HG03280 (cell line): Measurements from ENCODE around the gene MRPS11.
A peak's percentile ranks its signal among the peaks of the same experiment; 100 is the strongest.
"Not testable (repeated sequence)": the region's sequence is repeated elsewhere in the genome, so short reads cannot be mapped to it uniquely, and the experiment has no call there.

ENCODE experiments used
- ATAC-seq: cut with Tn5 transposase; IDR thresholded peaks from one replicate; pipeline ENCODE4 v1.9.1; 2021; ENCODE audit warnings: mild to moderate bottlenecking, moderate library complexity; ENCODE audit not compliant: unreplicated experiment

The MRPS11 gene

DNA sequence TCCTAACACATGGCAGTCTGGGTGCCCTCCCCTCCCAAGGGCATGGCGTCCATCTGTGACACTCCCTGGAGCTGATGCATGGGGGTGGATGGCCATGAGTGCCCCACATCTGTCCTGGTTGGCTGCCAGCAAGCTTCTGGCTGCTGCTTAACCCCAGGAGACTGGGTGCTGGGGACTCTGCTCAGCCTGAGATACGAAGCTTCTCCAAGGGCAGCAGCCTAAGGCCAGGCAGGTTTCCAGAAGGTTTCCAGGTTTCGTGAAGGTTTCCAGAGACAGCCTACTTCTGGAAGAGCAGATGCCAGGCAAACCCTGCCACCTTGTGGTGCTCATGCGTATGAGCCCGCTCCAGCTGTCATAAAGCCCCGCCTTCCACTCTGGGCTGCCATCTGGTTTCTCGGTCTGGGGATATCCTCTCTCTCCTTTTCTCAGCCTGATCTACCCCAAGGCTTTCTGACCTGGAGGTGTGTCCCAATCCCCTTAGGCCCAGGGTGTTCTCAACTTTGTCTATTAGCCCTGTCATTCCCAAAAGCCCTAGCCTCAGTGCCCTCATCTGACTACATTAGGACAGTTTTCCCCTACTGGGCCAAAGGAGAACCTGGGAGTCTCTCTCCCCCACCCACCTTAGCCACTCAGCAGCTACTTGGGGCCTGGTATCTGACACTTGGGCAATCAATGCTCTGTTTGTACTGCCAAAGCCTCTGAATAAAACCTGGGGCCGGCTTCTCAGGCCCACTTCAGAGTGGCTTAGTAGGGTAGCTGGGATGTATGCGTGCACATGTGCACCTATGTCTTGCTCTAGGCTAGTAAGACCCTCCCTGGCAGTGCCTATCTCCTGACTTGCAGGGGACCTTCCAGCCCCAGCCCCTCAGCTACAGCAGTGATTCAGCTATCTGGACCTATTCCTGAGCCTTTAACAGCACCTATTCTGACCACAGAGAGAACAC lies 12.4 kb upstream of the MRPS11 start:
- peak; percentile 90 for ATAC-seq

DNA sequence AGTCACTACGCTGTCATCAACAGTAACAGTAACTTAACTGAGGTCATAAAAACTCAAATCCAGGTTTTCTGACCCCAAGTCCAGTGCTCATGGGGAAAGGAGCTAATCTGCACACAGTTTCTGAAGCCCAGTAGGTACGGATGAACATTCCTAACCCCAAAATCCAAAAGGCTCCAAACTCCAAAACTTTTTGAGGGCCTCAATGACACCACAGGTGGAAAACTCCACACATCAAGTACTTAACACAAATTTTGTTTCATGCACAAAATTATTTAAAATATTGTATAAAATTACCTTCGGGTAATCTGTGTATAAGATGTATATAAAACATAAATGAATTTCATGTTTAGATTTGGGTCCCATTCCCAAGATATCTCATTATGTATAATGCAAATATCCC lies 10.8 kb upstream of the MRPS11 start:
- no peak for ATAC-seq

DNA sequence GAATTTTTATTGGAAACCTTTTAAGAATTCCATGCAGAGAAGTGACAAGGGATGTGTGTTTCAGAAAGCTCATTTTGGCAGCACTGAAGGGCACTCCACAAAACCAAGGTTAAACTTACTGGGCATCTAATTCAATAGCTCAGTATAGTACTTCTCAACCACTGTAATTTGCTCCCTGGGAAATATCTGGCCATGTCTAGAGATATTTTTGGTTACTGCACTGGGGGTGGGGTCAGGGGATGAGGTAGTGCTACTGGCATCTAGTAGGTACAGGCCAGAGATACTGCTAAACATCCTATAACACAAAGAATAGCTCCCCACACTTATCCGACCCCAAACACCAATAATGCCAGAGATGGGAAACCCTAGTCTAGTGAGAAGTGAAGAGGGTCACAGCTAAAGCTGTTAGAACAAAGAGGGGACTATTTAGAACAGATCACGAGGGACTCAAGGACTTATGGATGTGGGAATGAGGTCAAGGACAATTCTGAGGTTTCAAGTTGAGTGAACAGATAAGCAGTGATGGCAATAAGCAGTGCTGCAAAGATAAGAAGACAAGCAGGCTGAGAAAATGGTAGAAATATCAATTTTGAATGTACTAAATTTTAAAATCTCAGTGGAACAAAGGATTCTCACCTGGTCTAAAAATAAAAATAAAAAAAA lies 3.5 kb upstream of the MRPS11 start:
- ATAC-seq = no peak

GRCh38 chr15:88465633-88466224 lies 1.8 kb upstream of the MRPS11 start:
- ATAC-seq = no peak

- peak; percentile 18 for ATAC-seq
These were observed 524 bp downstream of the MRPS11 start for GRCh38 chr15:88467935-88468528.

GRCh38 chr15:88468721-88469120 lies 1.2 kb downstream of the MRPS11 start:
- ATAC-seq = not testable (repeated sequence)

DNA sequence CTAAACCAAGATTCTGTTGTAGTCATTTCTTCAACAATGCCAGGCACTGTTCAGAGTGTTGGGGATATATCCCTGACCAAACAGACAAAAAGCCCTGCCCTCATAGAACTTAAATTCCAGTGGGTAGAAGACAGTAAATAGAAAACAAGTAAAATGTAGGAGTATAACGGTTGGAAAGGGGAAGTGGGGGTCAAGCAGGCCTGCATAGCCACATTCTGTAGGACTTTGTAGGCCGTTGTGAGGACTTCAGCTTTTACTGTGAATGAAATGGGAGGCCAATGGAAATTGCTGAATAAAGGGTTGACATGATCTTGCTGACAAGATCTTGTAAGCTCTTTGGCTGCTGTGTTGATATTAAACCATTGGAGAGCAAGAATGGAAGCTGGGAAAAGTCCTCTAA lies 1.8 kb downstream of the MRPS11 start:
- ATAC-seq = no peak

DNA sequence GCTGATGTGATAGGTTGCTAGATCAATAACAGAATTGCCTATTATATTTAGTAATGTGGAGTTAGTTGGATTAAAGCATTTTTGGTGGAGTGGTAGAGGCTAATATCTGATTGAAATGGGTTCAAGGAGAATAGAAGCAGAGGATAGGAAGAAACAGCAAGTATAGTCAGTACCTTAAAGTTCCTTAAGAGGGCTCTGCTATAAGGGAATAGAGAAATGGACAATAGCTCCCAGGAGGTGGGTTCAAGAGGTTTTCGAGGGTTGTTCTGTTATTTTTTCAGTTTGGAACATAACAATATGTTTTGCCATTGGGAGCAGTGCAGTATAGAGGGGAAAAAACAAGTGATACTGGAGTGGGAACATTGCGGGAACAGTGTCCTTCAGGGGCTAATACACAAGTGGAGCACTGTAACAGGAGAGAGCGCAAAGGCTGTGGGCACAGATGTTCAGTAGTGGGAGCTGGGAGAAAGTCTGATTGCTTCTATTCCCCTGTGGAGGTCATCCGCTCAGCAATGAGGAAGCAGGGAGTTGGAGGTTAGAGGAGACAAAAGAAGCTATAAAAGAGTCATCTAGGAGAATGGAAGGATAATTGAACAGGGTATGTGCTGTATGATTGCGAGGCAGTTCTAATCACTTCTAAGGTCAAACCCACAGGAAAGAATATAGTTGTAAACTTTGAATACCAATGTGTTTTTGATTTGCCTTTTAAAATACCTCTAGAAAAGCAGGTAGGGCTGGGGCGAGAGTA lies 3.3 kb downstream of the MRPS11 start:
- no peak for ATAC-seq

DNA sequence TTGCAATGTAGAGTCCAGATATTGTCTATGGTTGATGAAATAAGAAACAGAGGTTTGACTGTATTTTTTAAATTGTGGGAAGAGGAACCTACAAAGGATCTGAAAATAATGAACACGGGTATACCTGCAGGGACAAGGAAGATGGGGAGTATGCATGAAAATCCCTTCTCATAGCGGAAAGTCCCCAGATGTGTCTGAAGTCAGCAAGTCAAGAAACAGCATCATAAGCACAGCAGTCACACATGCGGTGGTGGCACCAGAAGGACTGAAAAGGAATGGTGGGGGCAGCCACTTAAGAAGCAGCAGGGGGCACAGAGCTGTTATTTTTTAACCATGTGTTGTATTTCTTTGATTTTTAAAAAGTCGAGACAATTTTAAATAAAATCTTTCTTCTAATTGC lies 4.7 kb downstream of the MRPS11 start:
- ATAC-seq = no peak

GRCh38 chr15:88473661-88474293 lies 6.3 kb downstream of the MRPS11 start:
- ATAC-seq = not testable (repeated sequence)

- no peak for ATAC-seq
These were observed 9.1 kb downstream of the MRPS11 start for GRCh38 chr15:88476635-88477060.

- no peak for ATAC-seq
These were observed 9.6 kb downstream of the MRPS11 start for GRCh38 chr15:88477126-88477525.

DNA sequence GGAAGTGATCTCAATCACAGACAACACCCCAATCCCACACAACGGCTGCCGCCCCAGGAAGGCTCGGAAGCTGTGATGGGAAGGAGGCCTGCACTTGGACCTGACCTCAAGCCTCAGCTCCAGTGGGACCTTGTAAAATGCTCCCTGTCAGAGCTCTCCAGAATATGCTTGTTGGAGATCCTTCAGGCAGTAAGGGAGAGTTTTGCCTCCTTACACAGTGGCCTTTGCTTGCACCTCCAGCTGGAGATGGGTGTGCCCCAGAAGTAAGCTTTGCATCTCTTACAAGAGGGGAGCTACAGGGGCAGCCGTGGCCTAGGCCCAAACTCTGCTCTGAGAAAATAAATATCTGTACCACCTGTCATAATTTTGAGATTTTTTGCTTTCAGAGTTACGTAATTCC lies 10.4 kb downstream of the MRPS11 start:
- no peak for ATAC-seq

DNA sequence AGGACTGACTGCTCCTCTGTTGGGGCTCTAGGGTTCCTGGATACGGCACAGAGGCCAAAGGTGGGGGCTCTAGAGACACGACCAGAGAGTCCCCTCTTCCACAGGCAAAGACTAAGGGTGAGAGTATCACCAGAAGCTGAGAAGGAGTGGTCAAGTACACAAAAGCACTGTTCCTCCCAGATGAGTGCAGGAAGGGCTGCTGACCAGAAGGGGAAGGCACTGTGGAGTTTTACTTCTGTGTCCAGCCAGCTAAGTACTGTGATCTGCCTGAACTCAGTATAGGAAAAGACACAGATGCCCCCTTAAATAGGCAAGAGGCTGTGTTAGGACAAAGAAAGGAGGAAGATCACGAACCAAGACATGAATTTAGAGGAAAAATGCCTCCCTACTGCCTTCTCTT lies 11.7 kb downstream of the MRPS11 start:
- no peak for ATAC-seq

GRCh38 chr15:88480981-88481380 lies 13.5 kb downstream of the MRPS11 start:
- no peak for ATAC-seq

DNA sequence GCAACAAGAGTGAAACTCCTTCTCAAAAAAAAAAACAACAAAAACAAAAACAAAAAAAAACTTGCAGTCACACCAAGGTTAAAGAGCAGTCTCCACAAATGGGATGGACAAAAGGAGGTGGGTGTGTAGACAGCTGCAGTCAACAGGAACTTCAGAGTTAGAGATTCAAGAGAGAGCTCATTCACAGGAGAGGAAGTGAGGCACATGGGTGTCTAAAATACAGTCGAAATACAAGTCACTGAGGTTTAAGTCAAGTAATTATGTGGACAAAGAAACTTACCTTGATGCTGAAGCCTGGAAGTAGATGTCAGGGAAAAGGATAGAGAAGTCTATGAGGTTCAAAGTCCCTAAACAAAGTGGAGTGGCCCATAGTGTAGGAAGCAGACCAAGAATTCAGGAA lies 14.8 kb downstream of the MRPS11 start:
- ATAC-seq = no peak

DNA sequence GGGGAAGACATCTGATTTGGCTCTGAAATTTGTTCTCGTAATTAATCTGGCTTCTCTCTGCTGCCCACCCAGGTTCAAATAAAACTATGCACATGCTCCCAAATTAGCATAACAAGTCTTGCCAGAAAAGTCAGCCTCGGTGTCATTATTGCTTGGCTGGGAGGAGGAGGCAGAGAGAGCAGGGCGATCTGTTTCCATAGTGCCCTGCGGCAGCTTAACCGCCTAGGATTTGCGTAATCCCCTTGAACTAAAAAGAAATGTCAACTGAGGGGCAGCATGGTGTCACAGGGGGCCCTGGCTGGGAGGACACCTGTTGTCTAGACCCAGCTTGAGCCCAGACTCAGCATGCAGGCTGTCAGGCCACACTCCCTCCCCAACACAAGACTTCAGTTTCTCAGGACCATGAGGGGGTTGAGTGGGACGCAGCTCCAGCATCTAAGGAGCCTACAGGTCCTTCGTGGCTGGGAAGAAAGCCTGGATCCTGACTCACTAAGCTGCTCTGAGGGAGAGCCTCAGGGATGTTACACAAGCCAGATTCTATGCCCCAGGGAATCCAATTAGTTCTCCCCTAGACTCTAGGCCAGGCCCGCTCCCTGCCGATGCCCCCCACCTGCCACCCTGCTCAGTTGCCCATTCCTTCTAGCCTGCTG lies 17.3 kb downstream of the MRPS11 start:
- no peak for ATAC-seq

GRCh38 chr15:88487178-88487795 lies 19.8 kb downstream of the MRPS11 start:
- ATAC-seq = no peak

DNA sequence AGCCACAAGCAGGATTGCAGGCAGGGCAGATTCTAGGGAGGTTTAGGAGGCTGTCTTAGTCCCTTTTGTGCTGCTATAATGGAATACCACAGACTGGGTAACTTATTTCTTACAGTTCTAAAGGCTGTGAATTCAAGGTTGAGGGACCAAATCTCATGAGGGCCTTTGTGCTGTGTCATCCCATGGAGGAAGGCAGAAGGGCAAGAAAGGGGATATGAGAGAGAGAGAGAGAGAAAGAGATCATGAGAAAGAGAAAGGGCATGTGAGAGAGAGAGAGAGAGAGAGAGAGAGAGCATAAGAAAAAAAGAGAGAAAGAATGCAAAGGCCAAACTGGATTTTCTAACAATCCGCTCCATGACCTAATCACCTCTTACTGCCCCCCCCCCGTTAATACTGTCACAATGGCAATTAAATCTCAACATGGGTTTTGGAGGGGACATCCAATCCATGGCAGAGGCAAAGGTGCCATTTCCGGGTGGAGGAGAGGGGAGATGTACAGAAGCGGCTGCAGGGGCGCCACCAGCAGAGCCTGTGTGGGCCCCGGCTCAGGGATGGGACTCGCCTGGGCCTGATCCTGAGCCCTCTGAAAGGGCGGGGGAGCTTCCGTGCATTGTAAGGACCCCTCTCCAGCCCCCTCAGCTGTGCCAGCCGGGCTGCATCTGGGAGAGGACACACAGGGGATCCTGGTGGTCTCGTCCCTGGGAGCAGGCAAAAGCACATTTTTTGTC lies 20.5 kb downstream of the MRPS11 start:
- ATAC-seq = no peak
